GOT3 (cell line): ENCODE measurements around the gene PGM2.

Source experiments
- DNase-seq: peaks from one replicate; lab custom pipeline; 2025; ENCODE audit warnings: mixed read lengths; lab: John Stamatoyannopoulos, UW

Gene PGM2

GRCh38 chr4:37902738-37903693, 76.5 kb downstream of the PGM2 start:
- DNase-seq: no peak

- DNase-seq: no peak
Observed at GRCh38 chr4:37903901-37904300, 77.4 kb downstream of the PGM2 start.

DNA sequence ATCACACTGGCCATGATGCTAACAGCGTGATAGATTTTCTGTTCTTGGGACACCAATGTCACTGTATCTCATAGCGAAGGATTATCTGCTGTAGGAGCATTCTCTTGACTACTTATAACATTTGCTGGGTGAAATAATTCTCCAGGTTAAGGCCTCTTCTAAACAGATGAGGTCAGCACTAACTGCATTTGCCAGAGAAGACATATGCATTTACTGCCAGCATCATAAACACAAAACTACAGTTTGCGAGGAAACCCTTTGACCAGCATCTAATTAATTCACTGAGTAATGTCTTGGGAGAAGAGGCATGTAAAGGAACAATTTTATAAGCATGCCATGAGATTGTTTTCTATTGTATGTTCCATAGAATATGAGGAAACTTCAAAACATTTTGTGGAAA, 78.3 kb downstream of the PGM2 start:
- DNase-seq: no peak

GRCh38 chr4:37905533-37906169, 79.2 kb downstream of the PGM2 start:
- no peak for DNase-seq

GRCh38 chr4:37908488-37909331, 82.2 kb downstream of the PGM2 start:
- DNase-seq: no peak

DNA sequence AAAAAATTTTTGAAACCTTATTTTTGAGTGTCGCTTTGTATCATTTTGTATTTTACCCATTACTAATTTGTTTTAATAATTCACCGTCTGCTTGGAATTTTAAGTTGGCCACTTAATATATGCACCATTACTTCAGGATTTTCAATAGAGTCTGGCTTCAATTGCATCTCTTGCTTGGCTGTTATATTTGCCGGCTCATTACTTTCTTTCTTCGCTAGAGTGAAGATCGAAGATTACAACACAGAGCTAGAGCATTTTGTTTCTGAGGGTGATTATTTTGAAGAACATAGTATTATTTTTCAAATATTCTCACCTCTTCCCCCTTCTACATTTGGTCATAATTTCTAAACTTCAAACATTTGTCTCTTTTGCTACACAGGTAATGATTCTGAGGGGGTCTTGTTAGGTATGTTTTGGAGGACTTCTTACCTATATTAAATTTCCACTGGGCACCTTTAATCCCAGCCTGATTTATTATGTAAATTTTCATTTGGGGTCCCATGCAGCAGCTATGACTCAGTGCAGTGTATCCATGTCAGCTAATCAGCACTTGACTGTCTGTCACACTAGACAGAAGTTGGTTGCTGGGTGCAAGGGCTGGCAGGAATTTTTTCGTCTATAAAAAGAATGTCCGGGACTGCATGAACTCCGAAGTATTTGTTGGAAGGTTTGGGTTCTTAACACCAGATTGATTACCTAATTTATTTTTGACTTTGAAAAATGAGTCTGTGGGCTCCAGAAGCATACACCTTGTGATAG, 83.0 kb downstream of the PGM2 start:
- no peak for DNase-seq

GRCh38 chr4:37910091-37910486, 83.6 kb downstream of the PGM2 start:
- no peak for DNase-seq
